GM12865 (cell line): ENCODE data around the gene SLC25A19.

ENCODE experiments used
- DNase-seq: peaks from one replicate; pipeline ENCODE4 v3.0.0; 2010; ENCODE audit warnings: low read depth
- H3K4me3 ChIP-seq: 2 replicates; pipeline ENCODE4 v1.5.1; 2011; ENCODE audit warnings: mild to moderate bottlenecking, low read depth, low read length, control low read depth
- TF ChIP-seq, protein P1 (sequence below): IDR thresholded peaks from 2 replicates; pipeline ENCODE4 v1.5.1; 2011; ENCODE audit warnings: low read length, control low read depth, low read depth, inconsistent platforms; ENCODE audit not compliant: insufficient read depth; ENCODE audit errors: missing control alignments

Gene SLC25A19

GRCh38 chr17:75246404-75246803, 42.8 kb downstream of the SLC25A19 start:
- no peak overlapping the region for H3K4me3 ChIP-seq
- TF ChIP-seq, protein P1, sequence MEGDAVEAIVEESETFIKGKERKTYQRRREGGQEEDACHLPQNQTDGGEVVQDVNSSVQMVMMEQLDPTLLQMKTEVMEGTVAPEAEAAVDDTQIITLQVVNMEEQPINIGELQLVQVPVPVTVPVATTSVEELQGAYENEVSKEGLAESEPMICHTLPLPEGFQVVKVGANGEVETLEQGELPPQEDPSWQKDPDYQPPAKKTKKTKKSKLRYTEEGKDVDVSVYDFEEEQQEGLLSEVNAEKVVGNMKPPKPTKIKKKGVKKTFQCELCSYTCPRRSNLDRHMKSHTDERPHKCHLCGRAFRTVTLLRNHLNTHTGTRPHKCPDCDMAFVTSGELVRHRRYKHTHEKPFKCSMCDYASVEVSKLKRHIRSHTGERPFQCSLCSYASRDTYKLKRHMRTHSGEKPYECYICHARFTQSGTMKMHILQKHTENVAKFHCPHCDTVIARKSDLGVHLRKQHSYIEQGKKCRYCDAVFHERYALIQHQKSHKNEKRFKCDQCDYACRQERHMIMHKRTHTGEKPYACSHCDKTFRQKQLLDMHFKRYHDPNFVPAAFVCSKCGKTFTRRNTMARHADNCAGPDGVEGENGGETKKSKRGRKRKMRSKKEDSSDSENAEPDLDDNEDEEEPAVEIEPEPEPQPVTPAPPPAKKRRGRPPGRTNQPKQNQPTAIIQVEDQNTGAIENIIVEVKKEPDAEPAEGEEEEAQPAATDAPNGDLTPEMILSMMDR: no peak
- no peak for DNase-seq

GRCh38 chr17:75245011-75245410, 44.2 kb downstream of the SLC25A19 start:
- H3K4me3 ChIP-seq: no peak overlapping the region
- DNase-seq: no peak
- TF ChIP-seq, protein P1: no peak

DNA sequence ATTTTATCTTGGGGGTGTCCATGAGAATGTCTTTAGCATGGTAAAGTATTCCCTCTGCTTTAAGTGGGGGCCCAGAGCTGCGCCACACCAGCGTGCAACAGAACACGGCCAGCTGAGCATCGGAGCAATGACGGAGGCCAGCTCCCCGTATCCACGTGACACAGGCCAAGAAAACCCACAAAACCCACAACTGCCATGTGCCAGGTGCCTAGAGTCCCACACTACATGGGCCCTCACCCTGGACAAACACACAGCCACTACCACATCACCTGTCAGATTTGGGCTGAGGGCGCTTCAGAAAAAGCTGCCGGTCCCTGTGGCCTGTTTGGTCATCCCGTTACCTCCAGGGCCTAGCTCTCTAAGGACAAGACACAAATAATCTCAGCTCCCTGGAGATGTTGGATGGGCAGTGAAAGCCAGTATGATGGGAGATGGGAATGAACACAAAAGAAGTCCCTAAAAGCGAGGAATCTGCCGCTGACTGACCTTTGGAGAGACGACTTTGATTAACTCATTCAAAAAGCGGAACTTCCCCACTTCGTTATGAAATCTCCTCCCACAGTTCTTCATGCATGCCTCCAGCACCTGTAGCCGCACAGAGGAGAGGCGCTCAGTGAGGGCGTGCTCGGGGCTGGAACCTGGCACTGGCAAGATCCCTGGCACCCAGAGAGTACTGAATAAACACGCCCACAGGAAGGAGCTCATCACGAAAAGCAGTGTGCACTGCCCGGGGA, 44.9 kb downstream of the SLC25A19 start:
- no peak overlapping the region for H3K4me3 ChIP-seq
- no peak for DNase-seq
- TF ChIP-seq, protein P1: no peak

- DNase-seq: no peak
- TF ChIP-seq, protein P1: no peak
- no peak overlapping the region for H3K4me3 ChIP-seq
These were observed 46.7 kb downstream of the SLC25A19 start for GRCh38 chr17:75242461-75243042.

- TF ChIP-seq, protein P1: no peak
- H3K4me3 ChIP-seq: no peak overlapping the region
- no peak for DNase-seq
These were observed 47.2 kb downstream of the SLC25A19 start for GRCh38 chr17:75241996-75242460.

DNA sequence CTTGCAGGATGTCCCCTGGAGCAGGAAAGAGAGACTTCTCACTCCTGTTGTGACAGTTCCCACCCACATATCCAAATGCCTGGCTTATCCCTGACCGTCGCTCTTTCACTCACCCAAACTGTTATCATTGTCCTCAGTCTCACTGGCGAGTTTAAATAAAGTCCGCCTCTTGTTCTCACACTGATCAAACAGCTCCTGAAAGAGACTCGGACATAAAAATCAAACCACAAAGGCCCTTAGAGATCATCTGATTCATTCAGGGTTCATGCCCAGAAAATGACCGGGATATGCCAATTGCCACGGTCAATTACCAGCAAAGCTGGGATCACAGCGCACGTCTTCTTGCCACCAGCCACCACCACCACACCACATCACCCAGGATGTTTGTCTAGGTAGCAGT, 47.7 kb downstream of the SLC25A19 start:
- DNase-seq: no peak
- TF ChIP-seq, protein P1: no peak
- H3K4me3 ChIP-seq: no peak overlapping the region

DNA sequence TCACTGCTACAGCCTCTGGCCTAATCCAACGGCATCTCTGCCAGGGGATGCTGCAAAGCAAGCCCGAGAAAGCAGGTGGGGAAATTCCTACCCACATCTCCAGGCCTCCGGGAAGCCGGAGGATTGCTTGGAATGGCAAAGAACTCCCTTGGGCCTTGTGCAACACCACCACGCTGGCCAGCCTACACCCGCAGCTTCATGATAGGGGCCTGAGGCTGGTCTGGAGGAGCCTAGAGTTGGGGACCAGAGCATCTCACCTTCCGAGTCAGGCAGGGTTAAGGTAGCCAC, 48.1 kb downstream of the SLC25A19 start:
- TF ChIP-seq, protein P1: no peak
- no peak overlapping the region for H3K4me3 ChIP-seq
- no peak for DNase-seq
